ENCODE results near the gene SYNDIG1. TPM values are rescaled to one million over a fixed set of nuclear protein-coding genes. Genes with fewer than 3 reads are reported as not detected.

The SYNDIG1 gene
- total RNA-seq, 4 donors from 2014 or later: not detected

DNA sequence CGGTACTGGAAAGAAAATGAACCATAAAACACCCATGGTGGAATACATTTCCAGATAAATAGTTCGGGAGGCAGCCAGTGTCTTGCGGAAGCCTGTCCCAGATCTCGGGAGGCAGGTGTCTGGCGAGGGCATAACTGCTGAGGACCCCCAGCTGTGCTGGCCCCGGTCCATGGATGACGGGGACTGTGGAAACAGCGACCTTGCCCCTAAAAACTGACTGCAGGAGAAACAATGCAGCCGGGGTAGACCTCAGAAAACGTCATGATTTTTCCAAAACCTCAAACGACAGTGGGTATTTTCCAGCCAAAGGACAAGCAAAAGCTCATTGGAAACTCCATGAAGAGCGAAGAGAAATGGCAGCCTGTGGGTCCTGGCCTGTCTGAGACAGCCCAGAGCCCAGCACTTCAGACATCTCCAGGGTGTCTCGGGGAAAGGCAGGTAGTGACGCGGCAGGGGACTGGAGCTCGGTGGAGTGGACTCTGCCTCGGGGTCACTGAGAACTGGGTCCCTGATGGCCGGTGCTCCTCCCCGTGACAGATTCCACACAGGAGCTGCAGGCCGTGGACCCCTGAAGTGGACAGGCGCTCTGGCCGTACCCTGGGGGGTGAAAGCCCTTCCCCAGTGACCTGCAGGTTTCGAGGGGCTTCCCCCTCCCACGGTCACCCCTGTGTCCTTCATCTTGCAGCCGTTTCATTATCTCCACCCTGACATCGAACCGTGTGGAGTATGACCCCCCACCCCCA is 188.6 kb downstream of the SYNDIG1 start:
- WGBS, 2 donors: 63 to 71% methylated on average over 15 to 26 of the region's 27 CpGs
- H3K27me3 ChIP-seq: peaks cover 0 to 10% (median 0%) of the 10 kb centered on the region in 4 donors
- no peaks in the 10 kb centered on the region for H3K9me3 ChIP-seq
- intact Hi-C loops (cut with DNase I): no loop called here
- no peaks in the 10 kb centered on the region for H3K4me1 ChIP-seq
- no peaks in the 10 kb centered on the region for H3K36me3 ChIP-seq
- TF ChIP-seq POLR2A (IDR thresholded peaks at IDR 0.05): no peak
- TF ChIP-seq, protein P1, sequence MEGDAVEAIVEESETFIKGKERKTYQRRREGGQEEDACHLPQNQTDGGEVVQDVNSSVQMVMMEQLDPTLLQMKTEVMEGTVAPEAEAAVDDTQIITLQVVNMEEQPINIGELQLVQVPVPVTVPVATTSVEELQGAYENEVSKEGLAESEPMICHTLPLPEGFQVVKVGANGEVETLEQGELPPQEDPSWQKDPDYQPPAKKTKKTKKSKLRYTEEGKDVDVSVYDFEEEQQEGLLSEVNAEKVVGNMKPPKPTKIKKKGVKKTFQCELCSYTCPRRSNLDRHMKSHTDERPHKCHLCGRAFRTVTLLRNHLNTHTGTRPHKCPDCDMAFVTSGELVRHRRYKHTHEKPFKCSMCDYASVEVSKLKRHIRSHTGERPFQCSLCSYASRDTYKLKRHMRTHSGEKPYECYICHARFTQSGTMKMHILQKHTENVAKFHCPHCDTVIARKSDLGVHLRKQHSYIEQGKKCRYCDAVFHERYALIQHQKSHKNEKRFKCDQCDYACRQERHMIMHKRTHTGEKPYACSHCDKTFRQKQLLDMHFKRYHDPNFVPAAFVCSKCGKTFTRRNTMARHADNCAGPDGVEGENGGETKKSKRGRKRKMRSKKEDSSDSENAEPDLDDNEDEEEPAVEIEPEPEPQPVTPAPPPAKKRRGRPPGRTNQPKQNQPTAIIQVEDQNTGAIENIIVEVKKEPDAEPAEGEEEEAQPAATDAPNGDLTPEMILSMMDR (IDR thresholded peaks at IDR 0.05): no peak
- H3K27ac ChIP-seq: no peak overlapping the region
- DNase-seq: no peak
- H3K4me3 ChIP-seq: no peak overlapping the region

DNA sequence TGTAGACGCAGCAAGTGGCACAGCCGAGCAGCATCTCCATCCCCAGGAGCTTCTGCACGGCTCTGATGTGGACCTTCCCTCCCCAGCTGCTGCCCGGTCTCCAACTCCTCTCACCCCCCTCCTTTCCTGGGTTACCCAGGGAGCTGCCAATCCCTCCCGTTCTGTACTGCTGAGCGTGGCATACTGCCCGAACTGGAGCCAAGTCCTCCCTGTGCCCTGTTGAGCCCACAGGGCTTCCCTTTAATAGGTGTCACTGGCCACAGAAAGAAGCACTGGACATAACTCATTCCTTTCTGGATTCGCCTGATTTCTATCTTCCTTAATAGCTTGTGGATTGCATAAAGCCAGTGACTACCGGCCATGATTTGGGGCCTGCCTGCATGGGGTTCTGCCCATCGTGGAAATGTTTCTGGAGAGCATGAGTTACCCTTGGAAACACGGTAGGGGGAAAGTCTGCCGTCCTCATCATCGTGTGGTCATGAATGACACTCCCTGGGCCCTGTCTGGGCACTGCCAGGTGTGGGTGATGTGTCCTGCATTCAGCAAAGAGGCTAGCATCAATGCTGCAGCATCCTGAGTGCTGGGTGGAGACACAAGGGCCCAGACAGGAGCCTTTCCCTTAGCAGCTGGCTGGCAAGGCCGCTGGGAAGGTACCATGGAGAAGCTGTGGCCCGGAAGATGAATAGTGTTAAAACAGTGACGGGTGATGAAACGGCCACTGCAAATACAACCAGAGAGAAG is 189.7 kb downstream of the SYNDIG1 start:
- Histone ChIP-seq H3K9me3 (no peaks in the 10 kb centered on the region), H3K36me3 (no peaks in the 10 kb centered on the region), H3K4me1 (no peaks in the 10 kb centered on the region), H3K27me3 (peaks cover 0 to 10% (median 0%) of the 10 kb centered on the region in 4 donors), H3K4me3 (no peak overlapping the region), H3K27ac (no peak overlapping the region)
- no peak for DNase-seq
- TF ChIP-seq, protein P1 (IDR thresholded peaks at IDR 0.05): no peak
- TF ChIP-seq POLR2A (IDR thresholded peaks at IDR 0.05): no peak
- 68 to 76% methylated on average over 11 to 15 of the region's 17 CpGs for WGBS, 2 donors
- intact Hi-C loops (cut with DNase I): no loop called here

DNA sequence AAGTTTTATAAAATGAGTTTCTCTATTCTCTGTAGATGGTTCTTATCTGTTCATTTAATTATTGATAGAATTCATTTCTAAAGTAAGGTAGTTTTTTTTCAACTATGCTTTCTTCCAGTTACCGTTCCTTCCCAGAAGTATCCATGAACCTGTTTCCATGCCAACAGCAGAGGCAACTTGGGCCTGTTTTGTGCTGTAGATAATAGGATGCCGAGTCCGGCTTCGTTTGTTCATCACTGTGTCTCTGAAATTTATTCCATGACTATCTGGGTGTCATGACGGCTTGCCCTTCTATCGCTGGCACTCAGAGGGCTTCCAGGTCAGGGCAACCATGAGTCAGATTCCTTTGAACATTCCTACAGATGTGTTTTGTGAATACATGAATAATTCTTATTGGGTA is 190.4 kb downstream of the SYNDIG1 start:
- Histone ChIP-seq H3K36me3 (no peaks in the 10 kb centered on the region), H3K4me1 (no peaks in the 10 kb centered on the region), H3K4me3 (no peak overlapping the region), H3K27ac (no peak overlapping the region), H3K9me3 (no peaks in the 10 kb centered on the region), H3K27me3 (peaks cover 0 to 10% (median 0%) of the 10 kb centered on the region in 4 donors)
- DNase-seq: no peak
- intact Hi-C loops (cut with DNase I): no loop called here
- TF ChIP-seq POLR2A (IDR thresholded peaks at IDR 0.05): no peak
- TF ChIP-seq, protein P1 (IDR thresholded peaks at IDR 0.05): no peak
- 82 to 88% methylated on average over 6 of the region's 6 CpGs for WGBS, 2 donors

DNA sequence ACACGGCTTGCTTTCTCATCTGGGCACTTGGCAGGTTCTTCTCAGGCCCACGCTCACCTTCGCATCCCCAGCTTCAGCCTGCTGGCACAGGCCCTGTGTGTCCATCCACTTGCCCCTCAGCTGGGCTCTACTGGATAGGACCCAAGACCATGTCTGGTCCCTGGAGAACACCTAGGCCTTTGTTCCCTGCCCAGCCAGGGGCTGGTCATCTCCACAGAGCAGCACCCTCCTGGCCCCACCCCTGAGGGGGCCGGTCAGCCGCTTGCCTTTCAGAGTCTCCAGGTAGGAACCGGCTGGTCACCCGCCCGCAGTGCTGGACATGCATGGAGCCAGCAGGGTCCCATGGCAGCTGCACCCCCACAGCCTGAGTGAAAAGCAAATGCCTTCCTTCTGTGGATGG is 191.2 kb downstream of the SYNDIG1 start:
- TF ChIP-seq, protein P1 (IDR thresholded peaks at IDR 0.05): no peak
- no peak for TF ChIP-seq POLR2A (IDR thresholded peaks at IDR 0.05)

DNA sequence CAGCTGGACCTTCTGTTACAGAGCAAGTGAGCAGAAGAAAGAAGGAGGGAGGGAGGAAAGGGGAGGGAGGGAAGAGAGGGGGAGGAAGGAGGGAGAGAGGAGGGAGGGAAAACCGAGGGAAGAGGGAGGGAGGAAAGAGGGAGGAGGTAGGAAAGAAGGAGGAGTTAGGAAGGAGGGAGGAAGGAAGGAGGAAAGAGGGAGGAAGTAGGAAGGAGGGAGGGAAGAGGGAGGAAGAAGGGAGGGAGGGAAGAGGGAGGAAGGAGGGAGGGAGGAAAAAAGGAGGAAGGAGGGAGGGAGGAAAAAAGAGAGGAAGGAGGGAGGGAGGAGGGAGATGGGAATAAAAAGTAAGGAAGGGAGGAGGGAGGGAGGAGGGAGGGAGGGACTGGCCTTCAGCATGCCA is 191.8 kb downstream of the SYNDIG1 start:
- Histone ChIP-seq H3K27ac (no peak overlapping the region), H3K4me3 (no peak overlapping the region), H3K27me3 (peaks cover 0 to 10% (median 0%) of the 10 kb centered on the region in 4 donors), H3K36me3 (no peaks in the 10 kb centered on the region), H3K9me3 (no peaks in the 10 kb centered on the region), H3K4me1 (no peaks in the 10 kb centered on the region)
- intact Hi-C loops (cut with DNase I): no loop called here
- WGBS, 2 donors: 67% methylated on average over 1 of the region's 1 CpG; no CpG with 5 or more reads in 1 of the 2 donors
- TF ChIP-seq, protein P1 (IDR thresholded peaks at IDR 0.05): no peak
- TF ChIP-seq POLR2A (IDR thresholded peaks at IDR 0.05): no peak
- no peak for DNase-seq

More for the DNA sequence above, 191.2 kb downstream of the SYNDIG1 start:
- Histone ChIP-seq H3K9me3 (no peaks in the 10 kb centered on the region), H3K27ac (no peak overlapping the region), H3K4me1 (no peaks in the 10 kb centered on the region), H3K4me3 (no peak overlapping the region), H3K36me3 (no peaks in the 10 kb centered on the region), H3K27me3 (peaks cover 0 to 10% (median 0%) of the 10 kb centered on the region in 4 donors)
- no peak for DNase-seq
- WGBS, 2 donors: 70 to 87% methylated on average over 3 of the region's 8 CpGs
- intact Hi-C loops (cut with DNase I): no loop called here
